ENCODE measurements around the gene NADSYN1.

- TF ChIP-seq CTCF (IDR thresholded peaks at IDR 0.05; ENCODE audit: borderline replicate concordance, extremely low read depth, low read length, poor library complexity, severe bottlenecking) = no peak
- no peak for TF ChIP-seq EZH2 (IDR thresholded peaks at IDR 0.05; ENCODE audit: borderline replicate concordance, low read depth, low read length, severe bottlenecking)
These were observed 44.2 kb upstream of the NADSYN1 start for GRCh38 chr11:71408826-71409225.

Measured in DND-41 (cell line).